ENCODE results near the gene P2RY8. TPM values are rescaled to one million over a fixed set of nuclear protein-coding genes. Genes with fewer than 3 reads are reported as not detected.

P2RY8 gene
- total and polyA plus RNA-seq, 2 of the 4 experiments (the other 2 are of a cell fraction): not detected

DNA sequence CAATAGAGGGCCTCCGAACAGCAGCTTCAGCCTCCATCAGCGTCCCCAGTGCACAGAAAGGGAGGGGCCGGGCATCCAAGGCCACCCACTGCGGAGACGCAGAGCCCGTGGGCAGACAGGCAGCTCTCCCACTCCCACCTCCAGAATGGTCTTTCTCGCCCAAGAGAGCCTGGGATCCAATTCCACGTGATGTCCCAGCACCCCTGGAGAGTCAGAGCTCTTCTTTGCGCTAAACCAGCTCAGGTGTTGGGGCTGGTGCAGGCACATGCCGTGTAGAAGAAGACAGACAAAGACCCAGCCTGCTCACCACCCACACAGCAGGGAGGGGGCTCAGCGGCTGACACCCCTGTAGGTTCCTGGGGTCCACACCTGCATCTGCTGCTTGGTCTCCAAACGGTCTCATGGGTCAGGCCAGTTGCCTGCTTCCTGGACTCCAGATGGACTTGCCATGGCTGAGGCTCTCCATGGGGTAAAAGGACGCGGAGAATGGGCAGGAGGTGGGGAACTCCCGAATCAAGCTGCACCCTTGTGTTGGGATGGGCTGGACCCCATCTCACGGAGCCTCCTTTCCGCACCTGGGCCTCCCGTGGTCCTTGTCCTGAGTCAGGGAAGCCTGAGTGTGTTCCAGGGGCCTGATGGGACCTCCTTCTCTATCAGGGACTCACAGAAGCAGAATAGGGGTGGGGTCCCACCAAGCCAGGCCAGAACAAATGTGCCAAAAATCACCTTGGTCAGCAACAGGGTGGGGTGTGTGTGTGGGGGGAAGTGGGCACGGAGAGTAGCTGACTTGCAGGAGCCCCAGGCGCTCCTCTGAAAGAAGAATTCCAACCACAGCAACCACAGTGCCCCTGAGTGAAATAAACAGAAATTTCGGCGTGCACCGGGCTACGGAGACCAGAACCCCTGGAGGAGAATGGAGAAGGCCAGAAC is 72.7 kb downstream of the P2RY8 start:
- H4K5ac ChIP-seq (ENCODE audit: low read depth, low read length): no peak overlapping the region
- WGBS, 2 experiments (ENCODE audit: extremely low coverage in 2 of 2, insufficient read length in 1 of 2): 70% methylated on average over 4 of the region's 24 CpGs; no CpG with 5 or more reads in 1 of the 2 experiments
- H2BK20ac ChIP-seq (ENCODE audit: low read depth, low read length): no peak overlapping the region
- in situ Hi-C loops (cut with MboI; ENCODE audit: low sequenced_read_pairs) (loop anchor here (25.0 kb wide), 2 partner anchors 123 to 1348 kb away; partner anchors contain the start of gene AKAP17A), dilution Hi-C loops (cut with HindIII; ENCODE audit: low sequenced_read_pairs, unreplicated experiment) (no loop called here), intact Hi-C loops (cut with micrococcal nuclease) (no loop called here)
- no peak overlapping the region for H3K27ac ChIP-seq (ENCODE audit: insufficient read depth, low read length)
- H3K36me3 ChIP-seq (ENCODE audit: control insufficient read depth, insufficient read depth, low read length): no peaks in the 10 kb centered on the region
- H3K56ac ChIP-seq (ENCODE audit: extremely low read depth, insufficient read depth, low read length): no peak overlapping the region
- no peak overlapping the region for H4K91ac ChIP-seq (ENCODE audit: insufficient read depth, low read depth, low read length)
- ATAC-seq (ENCODE audit: low read depth) (no peak), DNase-seq (no peak)
- H3K4me2 ChIP-seq (ENCODE audit: low read depth, low read length): no peak overlapping the region
- H4K8ac ChIP-seq (ENCODE audit: low read depth in 2 of 2, low read length in 2 of 2): no peak overlapping the region
- H3K9me3 ChIP-seq (ENCODE audit: control insufficient read depth, insufficient read depth, low read length): no peaks in the 10 kb centered on the region
- H3K4me1 ChIP-seq (ENCODE audit: control insufficient read depth, insufficient read depth, low read length): no peaks in the 10 kb centered on the region
- BruUV-seq (replicated peaks): no TSS peak
- no peaks in the 10 kb centered on the region for H3K79me1 ChIP-seq (ENCODE audit: low read depth in 1 of 2, low read length in 2 of 2)
- H3K27me3 ChIP-seq (ENCODE audit: control insufficient read depth, insufficient read depth, low read length): peaks cover 7% of the 10 kb centered on the region; the same call in 1 of the 2 replicates
- no peaks in the 10 kb centered on the region for H4K20me1 ChIP-seq (ENCODE audit: insufficient read depth, low read length)
- H2BK15ac ChIP-seq (ENCODE audit: low read depth, low read length): no peak overlapping the region
- ChIA-PET CTCF (no interaction called here), POLR2A (ENCODE audit: unreplicated experiment) (no interaction called here)
- H3K9me1 ChIP-seq (ENCODE audit: insufficient read depth, low read length): no peaks in the 10 kb centered on the region
- H3K18ac ChIP-seq (ENCODE audit: low read depth, low read length): no peak overlapping the region
- no peak overlapping the region for H2BK5ac ChIP-seq (ENCODE audit: low read depth, low read length, poor library complexity, severe bottlenecking)
- H2AFZ ChIP-seq (replicated peaks; ENCODE audit: low read length, poor library complexity): no peak overlapping the region
- no peak overlapping the region for H3K9ac ChIP-seq (ENCODE audit: low read depth, low read length)
- no peak overlapping the region for H3K4me3 ChIP-seq (ENCODE audit: insufficient read depth, low read depth, low read length)
- H2BK120ac ChIP-seq (ENCODE audit: low read depth, low read length): no peak overlapping the region
- H2AK5ac ChIP-seq (ENCODE audit: low read depth, low read length): no peak overlapping the region
- no peak overlapping the region for H3K14ac ChIP-seq (replicated peaks; ENCODE audit: low read depth, low read length)
- H3K4ac ChIP-seq (ENCODE audit: low read depth, low read length): no peak overlapping the region
- TF ChIP-seq, protein P1, sequence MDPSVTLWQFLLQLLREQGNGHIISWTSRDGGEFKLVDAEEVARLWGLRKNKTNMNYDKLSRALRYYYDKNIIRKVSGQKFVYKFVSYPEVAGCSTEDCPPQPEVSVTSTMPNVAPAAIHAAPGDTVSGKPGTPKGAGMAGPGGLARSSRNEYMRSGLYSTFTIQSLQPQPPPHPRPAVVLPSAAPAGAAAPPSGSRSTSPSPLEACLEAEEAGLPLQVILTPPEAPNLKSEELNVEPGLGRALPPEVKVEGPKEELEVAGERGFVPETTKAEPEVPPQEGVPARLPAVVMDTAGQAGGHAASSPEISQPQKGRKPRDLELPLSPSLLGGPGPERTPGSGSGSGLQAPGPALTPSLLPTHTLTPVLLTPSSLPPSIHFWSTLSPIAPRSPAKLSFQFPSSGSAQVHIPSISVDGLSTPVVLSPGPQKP (IDR thresholded peaks at IDR 0.05; ENCODE audit: borderline replicate concordance, low read depth, low read length): no peak
- TF ChIP-seq RCOR1 (IDR thresholded peaks at IDR 0.05; ENCODE audit: insufficient replicate concordance, low read length): no peak
- no peak for TF ChIP-seq MAZ (IDR thresholded peaks at IDR 0.05; ENCODE audit: borderline replicate concordance, low read depth, low read length)
- TF ChIP-seq CEBPB (IDR thresholded peaks at IDR 0.05; ENCODE audit: low read depth, low read length): no peak
- no peak for TF ChIP-seq MAFK (IDR thresholded peaks at IDR 0.05; ENCODE audit: low read depth, low read length)
- TF ChIP-seq RAD21 (IDR thresholded peaks at IDR 0.05; ENCODE audit: low read length): no peak
- TF ChIP-seq FOS (IDR thresholded peaks at IDR 0.05; ENCODE audit: low read depth, low read length): no peak
- no peak for TF ChIP-seq BHLHE40 (IDR thresholded peaks at IDR 0.05; ENCODE audit: low read depth, low read length)
- TF ChIP-seq, protein P2, sequence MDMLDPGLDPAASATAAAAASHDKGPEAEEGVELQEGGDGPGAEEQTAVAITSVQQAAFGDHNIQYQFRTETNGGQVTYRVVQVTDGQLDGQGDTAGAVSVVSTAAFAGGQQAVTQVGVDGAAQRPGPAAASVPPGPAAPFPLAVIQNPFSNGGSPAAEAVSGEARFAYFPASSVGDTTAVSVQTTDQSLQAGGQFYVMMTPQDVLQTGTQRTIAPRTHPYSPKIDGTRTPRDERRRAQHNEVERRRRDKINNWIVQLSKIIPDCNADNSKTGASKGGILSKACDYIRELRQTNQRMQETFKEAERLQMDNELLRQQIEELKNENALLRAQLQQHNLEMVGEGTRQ (IDR thresholded peaks at IDR 0.05; ENCODE audit: low read depth, low read length): no peak
- TF ChIP-seq, protein P3, sequence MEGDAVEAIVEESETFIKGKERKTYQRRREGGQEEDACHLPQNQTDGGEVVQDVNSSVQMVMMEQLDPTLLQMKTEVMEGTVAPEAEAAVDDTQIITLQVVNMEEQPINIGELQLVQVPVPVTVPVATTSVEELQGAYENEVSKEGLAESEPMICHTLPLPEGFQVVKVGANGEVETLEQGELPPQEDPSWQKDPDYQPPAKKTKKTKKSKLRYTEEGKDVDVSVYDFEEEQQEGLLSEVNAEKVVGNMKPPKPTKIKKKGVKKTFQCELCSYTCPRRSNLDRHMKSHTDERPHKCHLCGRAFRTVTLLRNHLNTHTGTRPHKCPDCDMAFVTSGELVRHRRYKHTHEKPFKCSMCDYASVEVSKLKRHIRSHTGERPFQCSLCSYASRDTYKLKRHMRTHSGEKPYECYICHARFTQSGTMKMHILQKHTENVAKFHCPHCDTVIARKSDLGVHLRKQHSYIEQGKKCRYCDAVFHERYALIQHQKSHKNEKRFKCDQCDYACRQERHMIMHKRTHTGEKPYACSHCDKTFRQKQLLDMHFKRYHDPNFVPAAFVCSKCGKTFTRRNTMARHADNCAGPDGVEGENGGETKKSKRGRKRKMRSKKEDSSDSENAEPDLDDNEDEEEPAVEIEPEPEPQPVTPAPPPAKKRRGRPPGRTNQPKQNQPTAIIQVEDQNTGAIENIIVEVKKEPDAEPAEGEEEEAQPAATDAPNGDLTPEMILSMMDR (conservative IDR thresholded peaks at IDR 0.05; ENCODE audit: low read depth, low read length): no peak
- no peak overlapping the region for H2AK9ac ChIP-seq (replicated peaks; ENCODE audit: low read depth, low read length, poor library complexity)
- no peak overlapping the region for H3K23ac ChIP-seq (ENCODE audit: low read depth, low read length)
